HepG2 (cell line): ENCODE data around the gene PARG. TPM values are rescaled to one million over a fixed set of nuclear protein-coding genes. Genes with fewer than 3 reads are reported as not detected.
"Not testable (repeated sequence)": the region's sequence is repeated elsewhere in the genome, so short reads cannot be mapped to it uniquely, and the experiment has no call there.

ENCODE experiments used
- ATAC-seq: fragments of 200-7000 bp; cut with Tn5 transposase; 3 replicates; pipeline ENCODE4 v1.9.1; 2020; ENCODE audit warnings: mild to moderate bottlenecking, moderate library complexity
- BruUV-seq: library from RNA; stranded (reverse); fragments of 400-500 nt; replicated peaks from 2 replicates; lab custom pipeline; 2021; lab: Mats Ljungman, UMichigan
- CTCF ChIA-PET: fragments of 300-600 bp; formaldehyde crosslinking; extraction: SDS; loops from one replicate; lab custom pipeline; 2021; ENCODE audit warnings: low total read pairs, inconsistent platforms, low intra/inter-chr PET ratio; lab: Yijun Ruan, JAX
- POLR2A ChIA-PET: fragments of 350-600 bp; sonication (Branson Sonifier 250); formaldehyde crosslinking; loops from one replicate; lab custom pipeline; 2020; ENCODE audit warnings: antibody characterized with exemption, inconsistent platforms; lab: Yijun Ruan, JAX
- DNase-seq: peaks from one replicate; pipeline ENCODE4 v3.0.0-alpha.2; 2015; ENCODE audit warnings: low spot score
- FAIRE-seq: peaks from 3 replicates; lab custom pipeline; 2011; peaks lifted over from hg19 to GRCh38; lab: Jason Lieb, UNC
- H2AFZ ChIP-seq: one replicate; pipeline ENCODE4 v1.6.1; 2011; ENCODE audit warnings: low read length, inconsistent platforms
- H3K27ac ChIP-seq: fragments of 300-600 bp; 3 replicates; pipeline ENCODE4 v1.8.0; 2011; ENCODE audit warnings: mixed run types, mild to moderate bottlenecking, mixed read lengths, low read length, inconsistent platforms; ENCODE audit not compliant: insufficient read depth; ENCODE audit errors: extremely low read length
- H3K27me3 ChIP-seq, 2 experiments: fragments of 200-600 bp in 1 of 2; 2 replicates in 1 of 2; 3 replicates in 1 of 2; pipeline versions ENCODE4 v1.6.0 to v1.8.0; 2011; ENCODE audit warnings: low read length in 2 of 2, mild to moderate bottlenecking in 2 of 2, moderate library complexity in 2 of 2, inconsistent platforms in 1 of 2; ENCODE audit not compliant: insufficient read depth in 2 of 2, control insufficient read depth in 1 of 2
- H3K36me3 ChIP-seq, 2 experiments: fragments of 200-600 bp in 1 of 2; replicated peaks in 1 of 2; 2 replicates in 1 of 2; 3 replicates in 1 of 2; pipeline versions ENCODE4 v1.5.1 to v1.8.0; 2011; ENCODE audit warnings: low read length in 2 of 2, inconsistent platforms in 1 of 2; ENCODE audit not compliant: insufficient read depth in 2 of 2, control insufficient read depth in 1 of 2
- H3K4me1 ChIP-seq: 2 replicates; pipeline ENCODE4 v1.5.1; 2012; ENCODE audit warnings: low read length, inconsistent platforms; ENCODE audit not compliant: insufficient read depth
- H3K4me2 ChIP-seq: 2 replicates; pipeline ENCODE4 v1.6.0; 2011; ENCODE audit warnings: low read depth, low read length, inconsistent platforms
- H3K4me3 ChIP-seq, 3 experiments: fragments of 200-600 bp in 1 of 3; sonication (generic), shearing (Covaris generic) in 1 of 3; replicated peaks in 1 of 3; 2 replicates each; pipeline ENCODE4 v1.5.1; 2011 to 2016; ENCODE audit warnings: low read length in 3 of 3, inconsistent platforms in 2 of 3, low read depth in 2 of 3, mild to moderate bottlenecking in 2 of 3, control low read depth in 1 of 3, mixed read lengths in 1 of 3; ENCODE audit not compliant: insufficient read depth in 1 of 3
- H3K79me2 ChIP-seq: one replicate; pipeline ENCODE4 v1.6.1; 2011; ENCODE audit warnings: low read length, inconsistent platforms; ENCODE audit not compliant: insufficient read depth
- H3K9ac ChIP-seq: 2 replicates; pipeline ENCODE4 v1.6.0; 2011; ENCODE audit warnings: mild to moderate bottlenecking, low read depth, low read length, inconsistent platforms; ENCODE audit not compliant: insufficient read depth
- H3K9me3 ChIP-seq: 2 replicates; pipeline ENCODE4 v1.5.1; 2012; ENCODE audit warnings: mild to moderate bottlenecking, low read length
- H4K20me1 ChIP-seq: 2 replicates; pipeline ENCODE4 v1.6.0; 2011; ENCODE audit warnings: inconsistent platforms, mild to moderate bottlenecking, low read length, moderate library complexity; ENCODE audit not compliant: insufficient read depth
- CEBPZ ChIP-seq: IDR thresholded peaks from 2 replicates; pipeline ENCODE4 v1.6.1; 2012; ENCODE audit warnings: low read length, improper control_type of control experiment
- DNMT1 ChIP-seq: sonication (generic); formaldehyde crosslinking; IDR thresholded peaks from 2 replicates; pipeline ENCODE4 v1.5.1; 2020; ENCODE audit warnings: mild to moderate bottlenecking, missing genetic modification reagents
- EED ChIP-seq: sonication (generic); formaldehyde crosslinking; IDR thresholded peaks from 2 replicates; pipeline ENCODE4 v1.5.0; 2020; ENCODE audit warnings: mild to moderate bottlenecking, missing genetic modification reagents
- ETV6 ChIP-seq: sonication (generic); formaldehyde crosslinking; conservative IDR thresholded peaks from 2 replicates; pipeline ENCODE4 v1.4.0; 2020; ENCODE audit warnings: missing genetic modification reagents
- HNRNPUL1 ChIP-seq: fragments of 200-400 bp; formaldehyde crosslinking; IDR thresholded peaks from 2 replicates; pipeline ENCODE4 v1.6.1; 2017; ENCODE audit warnings: low read depth, mild to moderate bottlenecking, low read length, moderate library complexity
- TAF1 ChIP-seq: sonication (generic); formaldehyde crosslinking; IDR thresholded peaks from 2 replicates; pipeline ENCODE4 v1.4.0; 2020; ENCODE audit warnings: missing genetic modification reagents
- TERF1 ChIP-seq: sonication (generic); formaldehyde crosslinking; IDR thresholded peaks from 2 replicates; pipeline ENCODE4 v1.8.0; 2022; ENCODE audit warnings: mild to moderate bottlenecking, missing genetic modification reagents, moderate library complexity
- ZFYVE20 ChIP-seq: sonication (generic); formaldehyde crosslinking; IDR thresholded peaks from 2 replicates; pipeline ENCODE4 v1.8.0; 2023; ENCODE audit warnings: low read depth, mild to moderate bottlenecking, moderate library complexity, missing genetic modification reagents, borderline replicate concordance
- ZNF513 ChIP-seq: sonication (generic); formaldehyde crosslinking; conservative IDR thresholded peaks from 2 replicates; pipeline ENCODE4 v1.5.0; 2020; ENCODE audit warnings: missing genetic modification reagents
- ZNF577 ChIP-seq: sonication (generic); formaldehyde crosslinking; IDR thresholded peaks from 2 replicates; pipeline ENCODE4 v1.4.0; 2020; ENCODE audit warnings: mild to moderate bottlenecking, low read depth, missing genetic modification reagents, borderline replicate concordance
- ZSCAN25 ChIP-seq: sonication (generic); formaldehyde crosslinking; IDR thresholded peaks from 2 replicates; pipeline ENCODE4 v1.8.0; 2022; ENCODE audit warnings: mild to moderate bottlenecking, missing genetic modification reagents
- WGBS: methylation state at CpG from one replicate; pipeline ENCODE4 v1.1.6; 2017; ENCODE audit warnings: low lambda C conversion rate; 5-methylcytosine and 5-hydroxymethylcytosine counted together
- in situ Hi-C: cut with HindIII; loops from 2 replicates; pipeline ENCODE4 v1.10.0; 2017; ENCODE audit warnings: low pct_unique_long_range_greater_than_20kb; ENCODE audit not compliant: extremely low pct_ligation_motif_present
- intact Hi-C: fragments of 100-400 bp; cut with micrococcal nuclease; formaldehyde crosslinking; loops from one replicate; pipeline ENCODE4 v1.10.0; 2022; ENCODE audit not compliant: unreplicated experiment
- polyA plus RNA-seq, 8 experiments: library from polyadenylated mRNA; depleted of rRNA in 3 of 8; stranded (reverse) in 7 of 8; unstranded in 1 of 8; fragments of >200 nt; fragmentation: Illumina TruSeq in 4 of 8; extraction: Trizol in 4 of 8; gene quantifications; 2 replicates each; pipeline versions ENCODE4 v1.2.1 to v1.2.3, GENCODE V29; 2011 to 2016; ENCODE audit warnings: low read depth in 4 of 8, missing spikeins in 1 of 8, mixed read lengths in 1 of 8; ENCODE audit not compliant: insufficient read depth in 1 of 8
- total RNA-seq, 5 experiments: library from RNA; depleted of rRNA; stranded (reverse); fragments of >200 nt; fragmentation: Illumina TruSeq; extraction: Trizol; gene quantifications; 2 replicates each; pipeline ENCODE4 v1.2.3, GENCODE V29; 2016; ENCODE audit warnings: low read depth in 1 of 5

PARG gene
- total and polyA plus RNA-seq, 2 of the 13 experiments (the other 11 are each of a cell fraction or from before 2014, with no cell fraction given) = 11.4 to 37.2 TPM

GRCh38 chr10:49842333-49842628, 99.5 kb downstream of the PARG start:
- Histone ChIP-seq H3K36me3 (peaks cover 1 to 33% of the 10 kb centered on the region in 2 experiments; a peak in 4 of 5 replicates), H3K4me1 (peaks cover 25% of the 10 kb centered on the region)
- intact Hi-C loops, FAIRE-seq, in situ Hi-C loops, H3K4me2 ChIP-seq, H4K20me1 ChIP-seq, CTCF ChIA-PET, H3K27me3 ChIP-seq, H3K79me2 ChIP-seq, H3K27ac ChIP-seq, POLR2A ChIA-PET, H3K9ac ChIP-seq, DNase-seq, ATAC-seq, H2AFZ ChIP-seq, BruUV-seq, H3K9me3 ChIP-seq, H3K4me3 ChIP-seq: not testable (repeated sequence)

- H3K4me2 ChIP-seq = no peak overlapping the region
- intact Hi-C loops = no loop called here
- no TSS peak for BruUV-seq
- in situ Hi-C loops = no loop called here
- no peak for DNase-seq
- no peak for FAIRE-seq
- no peaks in the 10 kb centered on the region; a peak in 1 of 5 replicates for H3K27me3 ChIP-seq
- 97% methylated on average over 11 of the region's 11 CpGs for WGBS
- CTCF ChIA-PET = no interaction called here
- ATAC-seq = no peak
- H3K4me3 ChIP-seq = no peak overlapping the region
- H2AFZ ChIP-seq = no peak overlapping the region
- TF ChIP-seq ZNF513 (CRISPR knock-in tag) (no peak), TAF1 (CRISPR knock-in tag) (no peak), ETV6 (CRISPR knock-in tag) (no peak), ZSCAN25 (no peak), EED (no peak), HNRNPUL1 (no peak), DNMT1 (CRISPR knock-in tag) (no peak), ZNF577 (no peak), CEBPZ (no peak), ZFYVE20 (CRISPR knock-in tag) (no peak), TERF1 (CRISPR knock-in tag) (no peak)
- H3K36me3 ChIP-seq = peaks cover 1 to 33% of the 10 kb centered on the region in 2 experiments; a peak in 4 of 5 replicates
- no peaks in the 10 kb centered on the region; the same call in 1 of the 2 replicates for H4K20me1 ChIP-seq
- POLR2A ChIA-PET = no interaction called here
- peaks cover 30% of the 10 kb centered on the region for H3K4me1 ChIP-seq
- no peaks in the 10 kb centered on the region for H3K79me2 ChIP-seq
- H3K9me3 ChIP-seq = no peaks in the 10 kb centered on the region
- no peak overlapping the region for H3K9ac ChIP-seq
- H3K27ac ChIP-seq = no peak overlapping the region
Measured at GRCh38 chr10:49841615-49842332, 100.1 kb downstream of the PARG start.
